HG02852 (cell line): Measurements from ENCODE around the gene TRAF3IP3.

Source experiments
- ATAC-seq: cut with Tn5 transposase; IDR thresholded peaks from one replicate; pipeline ENCODE4 v1.9.1; 2021; ENCODE audit warnings: mild to moderate bottlenecking, moderate library complexity; ENCODE audit not compliant: unreplicated experiment

Gene TRAF3IP3

DNA sequence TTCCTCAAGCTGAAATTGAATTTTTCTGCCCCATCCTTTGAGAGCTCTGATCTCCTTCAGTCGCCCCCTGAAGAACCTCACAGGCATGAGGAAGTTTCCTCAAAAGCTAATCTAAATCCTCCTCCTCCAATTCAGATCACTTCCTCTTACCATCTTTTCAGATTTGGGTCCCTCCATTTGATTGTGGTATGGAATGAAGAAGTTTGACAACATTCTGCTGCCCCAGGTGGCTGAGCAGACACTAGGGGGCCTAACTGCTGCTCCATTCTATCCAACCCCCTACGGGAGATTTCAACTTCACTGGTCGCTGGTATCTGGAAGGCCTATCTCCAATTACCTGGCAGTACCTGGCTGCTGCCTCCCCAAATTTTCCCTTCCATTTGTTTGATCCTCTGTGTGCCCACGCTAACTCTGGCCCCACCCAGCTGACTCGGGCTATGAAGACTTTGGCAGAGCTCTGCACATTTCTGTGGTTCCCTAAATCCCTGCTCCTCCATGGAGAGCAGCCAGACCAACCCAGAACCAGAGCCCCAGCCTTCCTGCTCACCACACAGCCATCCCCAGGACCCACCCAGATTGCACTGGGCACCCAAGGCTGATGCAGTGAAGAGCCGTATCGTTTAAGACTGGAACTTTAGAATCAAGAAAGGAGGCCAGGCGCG lies 42.3 kb downstream of the TRAF3IP3 start:
- ATAC-seq: no peak

- ATAC-seq: no peak
These were observed 45.4 kb downstream of the TRAF3IP3 start for GRCh38 chr1:209800984-209801834.

DNA sequence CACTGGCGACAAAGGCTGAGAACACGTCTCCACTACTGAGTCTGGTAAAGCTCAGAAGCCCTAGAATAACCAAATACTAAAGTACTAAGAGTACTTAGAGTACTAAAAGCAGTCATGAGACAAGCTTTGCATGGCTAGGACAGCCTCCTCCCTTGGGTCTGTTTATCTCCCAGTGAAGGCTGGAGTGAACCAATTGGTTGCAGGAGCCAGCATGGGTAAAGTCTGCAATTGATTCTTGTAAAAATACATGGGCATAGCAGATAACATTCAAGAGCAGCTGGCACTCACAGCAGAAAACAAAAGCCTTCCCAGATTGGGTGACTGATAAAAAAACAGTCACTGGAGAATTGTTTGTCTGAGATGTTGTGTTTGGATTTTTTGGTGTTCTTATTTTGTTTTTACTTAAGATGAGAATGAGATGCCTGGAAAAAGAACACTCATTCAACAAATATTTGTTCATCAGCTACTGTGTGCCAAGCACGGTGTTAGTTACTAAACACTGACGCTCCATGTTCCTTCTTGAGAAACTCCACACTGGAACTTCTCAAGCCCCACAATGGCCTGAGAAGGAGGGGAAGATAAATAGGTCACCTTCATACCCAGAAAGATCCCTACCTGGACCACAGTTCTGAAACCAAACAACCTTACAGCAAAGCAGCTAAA lies 46.4 kb downstream of the TRAF3IP3 start:
- no peak for ATAC-seq

DNA sequence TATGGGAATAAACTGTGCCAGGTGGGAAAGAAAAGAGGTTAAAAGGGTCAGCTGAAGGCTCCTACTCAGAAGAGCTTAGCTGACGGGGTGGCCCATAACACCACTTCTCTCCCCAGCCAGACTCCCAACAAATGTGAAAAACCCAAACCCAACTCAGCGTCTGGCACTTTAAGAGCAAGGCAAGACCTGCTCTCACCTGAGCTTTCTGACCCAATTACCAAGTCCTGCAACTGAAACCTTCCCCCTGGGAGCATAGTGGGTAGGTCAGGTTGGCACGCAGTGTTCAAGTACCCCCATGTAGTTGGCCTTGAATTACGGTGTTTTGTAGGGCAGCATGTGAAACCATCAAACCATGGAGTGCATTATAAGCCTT lies 46.9 kb downstream of the TRAF3IP3 start:
- no peak for ATAC-seq

- no peak for ATAC-seq
These were observed 47.7 kb downstream of the TRAF3IP3 start for GRCh38 chr1:209803568-209803967.

DNA sequence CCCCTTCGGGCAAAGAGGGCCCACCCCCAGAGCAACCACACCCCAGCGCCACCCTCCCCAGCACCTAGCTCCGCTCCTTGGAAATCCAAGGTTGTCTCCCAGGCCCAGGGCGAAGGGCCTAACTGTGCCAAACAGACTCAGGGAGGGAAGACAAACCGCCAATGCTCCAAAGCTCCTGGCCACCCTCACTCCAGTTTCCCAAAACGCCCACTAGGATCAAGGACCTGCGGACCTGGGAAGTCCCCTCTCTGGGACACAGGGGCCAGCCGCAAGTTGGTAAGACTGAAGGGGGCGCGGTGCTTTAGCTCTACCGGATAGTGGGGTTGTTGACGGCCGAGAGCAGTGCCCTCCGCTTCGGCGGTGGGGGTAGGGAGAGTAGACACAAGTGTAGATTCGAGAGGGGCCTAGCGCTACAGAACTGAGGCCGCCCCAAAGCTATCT lies 49.5 kb downstream of the TRAF3IP3 start:
- ATAC-seq: no peak

DNA sequence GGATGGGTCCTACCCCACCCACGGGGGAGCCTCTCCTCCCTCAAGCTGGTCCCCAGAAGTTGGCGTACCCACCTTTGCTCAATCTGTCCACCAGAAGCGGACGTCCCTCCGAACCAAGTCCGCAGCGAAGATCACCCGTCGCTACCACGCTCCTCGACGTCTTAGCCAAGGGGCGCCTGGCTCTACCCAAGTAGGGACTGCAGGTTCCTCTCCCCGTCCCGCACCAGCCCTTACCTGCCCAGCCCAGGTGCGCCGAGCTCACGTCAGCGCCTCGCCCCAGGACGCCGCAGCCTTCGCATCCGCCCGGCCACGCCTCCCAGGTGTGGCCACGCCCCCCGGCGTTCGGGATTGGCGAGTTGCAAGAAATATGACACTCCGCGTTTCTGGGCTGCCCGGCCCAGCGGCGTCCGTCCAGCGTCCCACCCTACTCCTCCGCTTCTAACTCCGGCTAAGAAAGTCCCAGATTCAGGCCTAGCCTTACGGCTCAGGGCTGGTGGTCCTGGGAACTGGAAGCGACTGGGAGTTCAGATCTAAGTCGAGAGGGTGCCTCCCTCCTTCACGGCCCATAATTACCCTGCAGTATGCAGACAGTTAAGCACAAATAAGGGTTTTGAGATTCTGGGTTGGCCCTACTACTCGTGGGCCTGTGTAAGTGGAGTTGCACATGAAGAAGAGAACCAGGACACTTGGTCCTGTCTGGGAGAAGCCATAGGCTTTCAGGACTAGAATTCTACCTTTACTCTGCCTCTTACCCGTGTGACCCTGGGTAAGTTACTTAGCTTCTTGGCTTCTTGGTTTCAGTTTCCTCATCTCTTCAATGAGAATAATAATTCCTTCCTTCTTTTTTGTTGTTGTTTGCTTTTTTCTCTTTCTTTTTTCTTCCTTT lies 50.3 kb downstream of the TRAF3IP3 start, which contains the start of gene IRF6:
Gene IRF6, minus strand, starts transcription at position 268 of the 886 bp plus-strand sequence. CDS start 4,729 bp downstream, outside the sequence.
- ATAC-seq: peak; percentile 95

DNA sequence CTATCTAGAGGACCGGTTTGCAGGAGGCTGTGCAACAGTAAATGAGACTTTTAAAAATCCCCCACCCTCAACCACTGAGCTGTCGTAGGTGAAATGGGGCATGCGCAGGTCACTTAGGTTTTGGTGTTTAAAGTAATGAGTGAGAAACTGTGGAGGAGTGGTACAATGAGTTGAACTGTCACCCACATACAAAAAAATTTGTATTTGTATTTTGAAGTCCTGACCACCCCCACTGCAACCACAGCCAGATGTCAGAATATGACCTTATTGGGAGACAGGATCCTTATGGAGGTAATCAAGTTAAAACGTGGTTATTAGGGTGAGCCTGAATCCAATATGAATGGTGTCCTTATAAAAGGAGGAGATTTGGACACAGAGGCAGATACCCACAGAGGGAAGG lies 51.7 kb downstream of the TRAF3IP3 start:
- no peak for ATAC-seq

- no peak for ATAC-seq
These were observed 52.3 kb downstream of the TRAF3IP3 start for GRCh38 chr1:209808059-209808581.

DNA sequence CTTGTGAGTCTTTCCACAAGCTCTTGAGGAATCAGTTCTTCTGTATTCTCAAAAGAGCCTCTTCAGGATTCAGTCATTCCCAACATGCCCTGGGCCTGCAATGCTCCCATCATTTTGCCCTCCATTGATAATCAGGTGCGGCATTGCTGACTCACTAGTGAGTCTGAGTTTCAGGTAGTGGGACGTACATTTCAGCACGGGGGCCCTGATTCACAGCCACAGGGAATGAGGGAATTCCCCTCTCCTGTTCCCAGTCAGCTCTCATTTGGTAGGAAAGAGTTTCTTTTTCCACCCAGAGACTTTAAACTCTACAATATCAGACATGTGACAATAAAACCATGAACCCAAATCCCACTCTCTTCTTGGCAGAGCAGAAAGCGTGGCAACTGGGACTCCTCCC lies 53.8 kb downstream of the TRAF3IP3 start:
- ATAC-seq: no peak

DNA sequence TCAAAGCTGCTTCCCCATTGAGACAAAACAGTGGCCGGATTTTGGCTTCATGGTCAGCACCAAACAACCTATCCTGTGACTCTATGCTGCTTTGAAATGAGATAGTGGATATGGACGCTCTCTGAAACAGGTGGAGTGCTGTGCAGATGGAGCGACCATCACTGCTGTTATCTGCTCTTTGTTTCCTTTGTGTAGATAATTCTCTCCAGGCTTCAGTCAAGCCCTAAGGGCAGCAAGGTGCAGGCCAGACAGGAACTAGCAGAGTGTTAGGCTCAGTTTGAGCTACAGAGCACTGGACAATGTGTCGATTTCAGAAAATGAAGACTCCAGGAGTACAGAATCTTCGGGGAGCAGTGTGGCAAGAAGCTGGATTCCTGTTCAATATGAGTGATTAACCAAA lies 54.9 kb downstream of the TRAF3IP3 start:
- no peak for ATAC-seq

- ATAC-seq: no peak
These were observed 58.0 kb downstream of the TRAF3IP3 start for GRCh38 chr1:209813902-209814301.

DNA sequence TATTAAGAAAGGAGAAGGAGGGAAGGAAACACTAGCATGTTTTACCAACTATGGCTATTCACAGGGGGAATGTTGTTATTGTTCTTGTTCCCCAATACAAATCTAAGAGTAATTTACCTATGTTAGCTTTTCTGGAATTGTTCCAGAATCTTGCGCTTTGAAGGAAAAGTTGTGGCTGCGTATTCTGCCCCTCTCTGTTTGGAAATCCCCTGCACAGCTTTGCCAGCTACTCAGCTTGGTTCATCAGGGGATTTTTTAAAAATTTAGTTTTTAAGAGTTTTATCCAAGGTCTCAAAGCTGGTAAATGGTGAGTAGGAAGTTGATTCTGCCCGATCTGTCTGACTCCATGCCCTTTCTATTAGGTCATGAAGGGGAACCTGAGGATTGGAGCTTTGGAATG lies 59.6 kb downstream of the TRAF3IP3 start:
- ATAC-seq: no peak

GRCh38 chr1:209815931-209816341 lies 60.1 kb downstream of the TRAF3IP3 start:
- no peak for ATAC-seq

- ATAC-seq: no peak
These were observed 61.1 kb downstream of the TRAF3IP3 start for GRCh38 chr1:209816923-209817322.

DNA sequence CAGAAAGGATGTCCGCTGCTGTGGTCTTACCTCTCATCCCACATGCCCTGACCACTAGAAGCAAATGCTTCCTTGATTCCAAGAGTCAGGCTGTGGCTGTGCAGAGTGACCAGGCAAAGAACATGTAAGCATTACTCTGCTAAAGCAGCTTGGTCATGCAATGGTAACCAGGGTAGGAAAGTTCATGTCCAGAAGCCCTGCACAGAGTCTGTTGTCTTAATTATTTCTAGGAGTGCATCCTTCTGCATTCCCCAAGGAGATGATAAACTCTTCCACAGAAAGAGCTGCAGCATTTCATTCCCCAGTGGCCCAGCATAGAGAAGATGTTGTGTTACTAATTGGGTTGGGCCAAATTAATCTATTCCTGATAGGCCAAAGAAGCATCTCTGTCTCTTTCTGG lies 61.8 kb downstream of the TRAF3IP3 start:
- ATAC-seq: no peak

- ATAC-seq: no peak
These were observed 63.2 kb downstream of the TRAF3IP3 start for GRCh38 chr1:209819058-209819457.

GRCh38 chr1:209820986-209821385 lies 65.1 kb downstream of the TRAF3IP3 start:
- no peak for ATAC-seq

DNA sequence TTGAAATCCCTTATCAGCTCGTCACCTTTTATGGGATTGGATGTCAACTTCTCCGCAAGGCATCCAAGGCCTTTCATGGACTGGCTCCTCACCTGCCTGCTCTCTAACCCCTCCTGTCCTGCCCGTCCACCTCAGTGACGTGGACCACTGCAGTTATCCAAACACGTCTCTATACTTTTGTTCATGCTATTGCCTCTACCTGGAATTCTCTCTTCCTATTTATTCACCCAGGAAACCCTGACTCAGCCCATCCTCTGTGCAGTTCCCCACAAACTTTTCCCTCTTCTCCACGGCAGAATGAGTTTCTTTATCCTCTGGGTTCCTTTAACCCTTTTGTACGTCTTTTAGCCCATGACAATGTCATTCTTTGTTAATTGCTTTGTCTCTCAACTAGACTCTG lies 66.9 kb downstream of the TRAF3IP3 start:
- ATAC-seq: no peak
